ENCODE measurements around the gene CHD1.

DNA sequence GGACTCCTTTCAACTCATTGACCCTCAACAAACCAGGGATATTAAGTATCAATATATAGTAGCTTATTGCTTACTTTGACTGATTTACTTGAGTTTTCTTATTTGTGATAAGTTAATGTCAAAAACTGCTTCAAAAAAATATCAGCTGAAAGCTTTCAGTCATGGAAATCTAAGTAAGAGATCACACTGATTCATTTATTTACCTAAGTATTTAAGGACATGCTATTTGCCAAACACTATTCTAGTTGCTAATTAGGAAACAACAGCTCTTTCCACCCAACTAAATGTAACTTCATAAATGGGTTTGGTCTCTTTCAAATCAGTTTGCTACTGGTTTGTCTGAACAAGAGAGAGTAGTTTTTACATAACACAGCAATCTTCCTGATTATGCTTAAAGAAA lies 48.2 kb downstream of the CHD1 start:
- no peak for TF ChIP-seq CEBPB (IDR thresholded peaks at IDR 0.05; ENCODE audit: borderline replicate concordance, low read depth, low read length)
- TF ChIP-seq CTCF (CRISPR knock-in tag; IDR thresholded peaks at IDR 0.05) = no peak
- no peak for TF ChIP-seq NFYB (CRISPR knock-in tag; IDR thresholded peaks at IDR 0.05)
- no peak for TF ChIP-seq ZNF644 (CRISPR knock-in tag; IDR thresholded peaks at IDR 0.05; ENCODE audit: low read depth)

All from HepG2 (cell line).